IMR-90 (cell line): ENCODE results near the gene DPP10. TPM values are rescaled to one million over a fixed set of nuclear protein-coding genes. Genes with fewer than 3 reads are reported as not detected.

ENCODE experiments used
- ATAC-seq: fragments of 200-7000 bp; cut with Tn5 transposase; 2 replicates; pipeline ENCODE4 v1.9.1; 2020; ENCODE audit warnings: low read depth, mild to moderate bottlenecking, moderate library complexity
- BruUV-seq: library from RNA; stranded (reverse); fragments of 400-500 nt; replicated peaks from 2 replicates; lab custom pipeline; 2021; lab: Mats Ljungman, UMichigan
- CTCF ChIA-PET: fragments of 300-600 bp; formaldehyde crosslinking; extraction: SDS; loops from one replicate; lab custom pipeline; 2021; ENCODE audit warnings: antibody characterized with exemption; lab: Yijun Ruan, JAX
- POLR2A ChIA-PET: fragments of 300-600 bp; sonication (Branson Sonifier 250); formaldehyde crosslinking; loops from one replicate; lab custom pipeline; 2022; ENCODE audit warnings: antibody characterized with exemption; ENCODE audit not compliant: unreplicated experiment; lab: Charles Lee
- DNase-seq: peaks from one replicate; pipeline ENCODE4 v3.0.0; 2013
- H2AFZ ChIP-seq: replicated peaks from 2 replicates; pipeline ENCODE3; 2013; ENCODE audit warnings: low read length, mild to moderate bottlenecking; ENCODE audit not compliant: poor library complexity
- H2AK5ac ChIP-seq: 2 replicates; pipeline ENCODE4 v1.6.1; 2013; ENCODE audit warnings: low read depth, low read length, inconsistent platforms
- H2AK9ac ChIP-seq: replicated peaks from 2 replicates; pipeline ENCODE3; 2013; ENCODE audit warnings: mild to moderate bottlenecking, low read depth, low read length, moderate library complexity; ENCODE audit not compliant: poor library complexity
- H2BK120ac ChIP-seq: 2 replicates; pipeline ENCODE4 v1.6.1; 2013; ENCODE audit warnings: low read depth, low read length, inconsistent platforms
- H2BK15ac ChIP-seq: 3 replicates; pipeline ENCODE4 v1.6.1; 2013; ENCODE audit warnings: low read depth, low read length, inconsistent platforms
- H2BK20ac ChIP-seq: 2 replicates; pipeline ENCODE4 v1.6.1; 2013; ENCODE audit warnings: low read depth, mild to moderate bottlenecking, inconsistent platforms, low read length, moderate library complexity
- H2BK5ac ChIP-seq: 2 replicates; pipeline ENCODE4 v1.6.1; 2013; ENCODE audit warnings: mild to moderate bottlenecking, low read depth, low read length, inconsistent platforms; ENCODE audit not compliant: poor library complexity, severe bottlenecking
- H3K14ac ChIP-seq: replicated peaks from 2 replicates; pipeline ENCODE4 v1.6.1; 2013; ENCODE audit warnings: low read depth, low read length, inconsistent platforms
- H3K18ac ChIP-seq: 2 replicates; pipeline ENCODE4 v1.6.1; 2013; ENCODE audit warnings: low read depth, low read length, control low read depth
- H3K23ac ChIP-seq: 2 replicates; pipeline ENCODE4 v1.6.1; 2013; ENCODE audit warnings: low read depth, low read length, inconsistent platforms
- H3K27ac ChIP-seq: 2 replicates; pipeline ENCODE4 v1.5.1; 2013; ENCODE audit warnings: mild to moderate bottlenecking, control low read depth, low read length; ENCODE audit not compliant: insufficient read depth
- H3K27me3 ChIP-seq: 2 replicates; pipeline ENCODE4 v1.6.1; 2013; ENCODE audit warnings: low read length; ENCODE audit not compliant: control insufficient read depth, insufficient read depth
- H3K36me3 ChIP-seq: 2 replicates; pipeline ENCODE4 v1.6.1; 2013; ENCODE audit warnings: low read length, mixed read lengths; ENCODE audit not compliant: control insufficient read depth, insufficient read depth
- H3K4ac ChIP-seq: 2 replicates; pipeline ENCODE4 v1.6.1; 2013; ENCODE audit warnings: low read depth, low read length, inconsistent platforms
- H3K4me1 ChIP-seq: 2 replicates; pipeline ENCODE4 v1.6.1; 2013; ENCODE audit warnings: low read length, mixed read lengths; ENCODE audit not compliant: control insufficient read depth, insufficient read depth
- H3K4me2 ChIP-seq: 2 replicates; pipeline ENCODE4 v1.6.1; 2013; ENCODE audit warnings: low read depth, mild to moderate bottlenecking, control low read depth, low read length, moderate library complexity
- H3K4me3 ChIP-seq: 2 replicates; pipeline ENCODE4 v1.5.1; 2013; ENCODE audit warnings: low read depth, mild to moderate bottlenecking, control low read depth, low read length, moderate library complexity; ENCODE audit not compliant: insufficient read depth
- H3K56ac ChIP-seq: 2 replicates; pipeline ENCODE4 v1.6.1; 2013; ENCODE audit warnings: low read length, inconsistent platforms; ENCODE audit not compliant: insufficient read depth; ENCODE audit errors: extremely low read depth
- H3K79me1 ChIP-seq, 2 experiments: 2 replicates each; pipeline ENCODE4 v1.6.1; 2013; ENCODE audit warnings: low read length in 2 of 2, inconsistent platforms in 1 of 2, low read depth in 1 of 2
- H3K9ac ChIP-seq: 2 replicates; pipeline ENCODE4 v1.6.1; 2013; ENCODE audit warnings: low read depth, low read length, control low read depth
- H3K9me1 ChIP-seq: 2 replicates; pipeline ENCODE4 v1.6.1; 2013; ENCODE audit warnings: low read length, inconsistent platforms; ENCODE audit not compliant: insufficient read depth
- H3K9me3 ChIP-seq: 2 replicates; pipeline ENCODE4 v1.6.1; 2013; ENCODE audit warnings: low read length; ENCODE audit not compliant: control insufficient read depth, insufficient read depth
- H4K20me1 ChIP-seq: 2 replicates; pipeline ENCODE4 v1.6.1; 2013; ENCODE audit warnings: low read length, inconsistent platforms; ENCODE audit not compliant: insufficient read depth
- H4K5ac ChIP-seq: 2 replicates; pipeline ENCODE4 v1.6.1; 2013; ENCODE audit warnings: mild to moderate bottlenecking, low read depth, low read length, control low read depth
- H4K8ac ChIP-seq, 2 experiments: 2 replicates each; pipeline ENCODE4 v1.6.1; 2013; ENCODE audit warnings: low read depth in 2 of 2, low read length in 2 of 2, control low read depth in 1 of 2, inconsistent platforms in 1 of 2
- H4K91ac ChIP-seq: 2 replicates; pipeline ENCODE4 v1.6.1; 2013; ENCODE audit warnings: low read depth, low read length, inconsistent platforms; ENCODE audit not compliant: insufficient read depth
- BHLHE40 ChIP-seq: fragments of 150-350 bp; IDR thresholded peaks from 2 replicates; pipeline ENCODE4 v1.6.1; 2016; ENCODE audit warnings: mild to moderate bottlenecking, low read depth, low read length
- CEBPB ChIP-seq: IDR thresholded peaks from 2 replicates; pipeline ENCODE4 v1.6.1; 2012; ENCODE audit warnings: low read depth, low read length, improper control_type of control experiment
- CHD1 ChIP-seq: IDR thresholded peaks from 2 replicates; pipeline ENCODE4 v1.6.1; 2012; ENCODE audit warnings: low read depth, low read length, improper control_type of control experiment
- CTCF ChIP-seq: conservative IDR thresholded peaks from 2 replicates; pipeline ENCODE4 v1.5.1; 2012; ENCODE audit warnings: mild to moderate bottlenecking, low read depth, low read length, improper control_type of control experiment
- ELK1 ChIP-seq: fragments of 150-350 bp; IDR thresholded peaks from 2 replicates; pipeline ENCODE4 v1.6.1; 2016; ENCODE audit warnings: low read depth, mild to moderate bottlenecking, low read length, moderate library complexity, borderline replicate concordance
- FOS ChIP-seq: fragments of 150-350 bp; IDR thresholded peaks from 2 replicates; pipeline ENCODE4 v1.6.1; 2016; ENCODE audit warnings: low read depth, low read length
- MAFK ChIP-seq: IDR thresholded peaks from 2 replicates; pipeline ENCODE4 v1.6.1; 2012; ENCODE audit warnings: low read depth, low read length, improper control_type of control experiment
- MAZ ChIP-seq: IDR thresholded peaks from 2 replicates; pipeline ENCODE4 v1.6.1; 2012; ENCODE audit warnings: low read depth, mild to moderate bottlenecking, low read length, improper control_type of control experiment, moderate library complexity, borderline replicate concordance
- MXI1 ChIP-seq: IDR thresholded peaks from 2 replicates; pipeline ENCODE4 v1.6.1; 2012; ENCODE audit warnings: low read depth, mild to moderate bottlenecking, low read length, moderate library complexity, borderline replicate concordance
- NFE2L2 ChIP-seq: fragments of 150-350 bp; IDR thresholded peaks from 2 replicates; pipeline ENCODE4 v1.6.1; 2016; ENCODE audit warnings: low read depth, mild to moderate bottlenecking, low read length
- POLR2A ChIP-seq: IDR thresholded peaks from 2 replicates; pipeline ENCODE4 v1.6.1; 2012; ENCODE audit warnings: mild to moderate bottlenecking, low read depth, low read length
- RAD21 ChIP-seq: IDR thresholded peaks from 2 replicates; pipeline ENCODE4 v1.6.1; 2012; ENCODE audit warnings: low read length, improper control_type of control experiment
- RCOR1 ChIP-seq: IDR thresholded peaks from 2 replicates; pipeline ENCODE4 v1.6.1; 2012; ENCODE audit warnings: mild to moderate bottlenecking, low read length, improper control_type of control experiment; ENCODE audit not compliant: insufficient replicate concordance
- RFX5 ChIP-seq: IDR thresholded peaks from 2 replicates; pipeline ENCODE4 v1.8.0; 2012; ENCODE audit warnings: low read depth, mild to moderate bottlenecking, low read length, moderate library complexity
- SMC3 ChIP-seq: fragments of 150-350 bp; IDR thresholded peaks from 2 replicates; pipeline ENCODE4 v1.6.1; 2016; ENCODE audit warnings: low read depth, mild to moderate bottlenecking, antibody characterized with exemption, low read length, moderate library complexity
- USF2 ChIP-seq: fragments of 150-350 bp; IDR thresholded peaks from 2 replicates; pipeline ENCODE4 v1.6.1; 2017; ENCODE audit warnings: mild to moderate bottlenecking, antibody characterized with exemption, low read length, low read depth
- WGBS, 2 experiments: methylation state at CpG; one replicate each; pipeline versions ENCODE4 v1.1.5 to v1.1.7; 2013; ENCODE audit warnings: missing lambda C conversion rate in 2 of 2; ENCODE audit not compliant: insufficient read length in 1 of 2; ENCODE audit errors: extremely low coverage in 2 of 2; 5-methylcytosine and 5-hydroxymethylcytosine counted together
- dilution Hi-C: fragments of 300-500 bp; cut with HindIII; formaldehyde crosslinking; loops from one replicate; pipeline ENCODE4 v1.14.3; 2018; ENCODE audit warnings: low sequenced_read_pairs; ENCODE audit not compliant: unreplicated experiment
- in situ Hi-C: fragments of 300-500 bp; cut with MboI; formaldehyde crosslinking; loops from 3 replicates; pipeline ENCODE4 v1.14.3; 2019; ENCODE audit warnings: low sequenced_read_pairs, inconsistent platforms, mixed read lengths
- intact Hi-C: fragments of 100-400 bp; cut with micrococcal nuclease; formaldehyde crosslinking; loops from 2 replicates; pipeline ENCODE4 v1.10.0; 2022
- polyA plus RNA-seq, 3 experiments: library from polyadenylated mRNA; depleted of rRNA; stranded (reverse); fragments of >200 nt; gene quantifications; 2 replicates each; pipeline ENCODE4 v1.2.3, GENCODE V29; 2012; ENCODE audit warnings: low replicate concordance in 1 of 3
- total RNA-seq: library from RNA; depleted of rRNA; stranded (reverse); fragments of >200 nt; gene quantifications from 2 replicates; pipeline ENCODE4 v1.2.3, GENCODE V29; 2012

Gene DPP10
- total and polyA plus RNA-seq, 2 of the 4 experiments (the other 2 are of a cell fraction): not detected

- Histone ChIP-seq H3K9me1 (no peaks in the 10 kb centered on the region), H3K79me1 (no peaks in the 10 kb centered on the region), H2BK120ac (no peak overlapping the region), H3K9me3 (no peaks in the 10 kb centered on the region), H4K91ac (no peak overlapping the region), H4K5ac (no peak overlapping the region), H2AK5ac (no peak overlapping the region), H3K4me3 (no peak overlapping the region), H3K9ac (no peak overlapping the region), H3K56ac (no peak overlapping the region), H2BK15ac (no peak overlapping the region), H3K4ac (no peak overlapping the region), H3K27ac (no peak overlapping the region), H2AFZ (no peak overlapping the region), H3K14ac (no peak overlapping the region), H3K36me3 (no peaks in the 10 kb centered on the region), H2AK9ac (no peak overlapping the region), H2BK20ac (no peak overlapping the region), H3K27me3 (no peaks in the 10 kb centered on the region), H4K20me1 (no peaks in the 10 kb centered on the region), H3K18ac (no peak overlapping the region), H2BK5ac (no peak overlapping the region), H3K23ac (no peak overlapping the region), H4K8ac (no peak overlapping the region), H3K4me1 (no peaks in the 10 kb centered on the region), H3K4me2 (no peak overlapping the region)
- no CpG with 5 or more reads among the region's 2 CpGs for WGBS, 2 experiments
- ChIA-PET POLR2A (no interaction called here), CTCF (no interaction called here)
- ATAC-seq (no peak), DNase-seq (no peak)
- TF ChIP-seq USF2 (no peak), CEBPB (no peak), NFE2L2 (no peak), ELK1 (no peak), SMC3 (no peak), RFX5 (no peak), MXI1 (no peak), FOS (no peak), MAFK (no peak), BHLHE40 (no peak), MAZ (no peak), POLR2A (no peak), CHD1 (no peak), RCOR1 (no peak), CTCF (no peak), RAD21 (no peak)
- dilution Hi-C loops: no loop called here
- BruUV-seq: no TSS peak
- in situ Hi-C loops: no loop called here
- intact Hi-C loops: no loop called here
Observed at GRCh38 chr2:114542695-114543094, 100.3 kb downstream of the DPP10 start.
